GM12891 (cell line): ENCODE results near the gene CDH22.

Experiments
- PAX5 ChIP-seq: IDR thresholded peaks from 2 replicates; pipeline ENCODE4 v1.6.1; 2011; ENCODE audit warnings: low read length, moderate library complexity, mild to moderate bottlenecking; ENCODE audit not compliant: insufficient read depth, severe bottlenecking
- POLR2A ChIP-seq: IDR thresholded peaks from 2 replicates; pipeline ENCODE4 v1.6.1; 2011; ENCODE audit warnings: low read depth, low read length, control low read depth
- POLR2AphosphoS5 ChIP-seq: IDR thresholded peaks from 2 replicates; pipeline ENCODE4 v1.6.1; 2011; ENCODE audit warnings: low read depth, low read length, control low read depth
- POU2F2 ChIP-seq: IDR thresholded peaks from 2 replicates; pipeline ENCODE4 v1.6.1; 2011; ENCODE audit warnings: low read depth, mild to moderate bottlenecking, control low read depth, low read length, moderate library complexity
- SPI1 ChIP-seq: IDR thresholded peaks from 2 replicates; pipeline ENCODE4 v1.6.1; 2011; ENCODE audit warnings: low read depth, low read length, control low read depth
- TAF1 ChIP-seq: IDR thresholded peaks from 2 replicates; pipeline ENCODE4 v1.6.1; 2011; ENCODE audit warnings: low read depth, low read length, control low read depth

DNA sequence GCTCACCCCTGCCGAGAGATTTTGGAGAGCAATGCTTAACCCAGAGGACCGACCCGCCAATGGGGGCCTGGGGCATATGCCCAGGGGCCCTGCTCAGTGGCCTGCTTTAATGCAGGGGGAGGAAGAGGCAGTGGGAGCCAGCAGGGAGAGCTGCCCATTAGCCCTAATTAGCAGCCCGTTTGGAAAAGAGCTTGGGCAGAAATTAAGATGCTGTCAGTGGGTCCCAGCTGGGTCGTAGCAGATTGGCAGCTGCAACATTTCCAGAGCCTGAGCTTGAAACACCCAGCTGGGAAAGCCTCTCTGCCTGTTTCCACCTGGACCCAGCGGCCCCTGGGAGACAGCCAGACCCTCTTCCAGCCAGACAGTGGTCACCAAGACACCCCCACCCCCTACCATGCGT lies 150.7 kb downstream of the CDH22 start:
- TF ChIP-seq POLR2A: no peak
- no peak for TF ChIP-seq POLR2AphosphoS5
- TF ChIP-seq POU2F2: no peak
- TF ChIP-seq SPI1: no peak
- no peak for TF ChIP-seq PAX5
- TF ChIP-seq TAF1: no peak
